Activated CD4-positive, alpha-beta memory T cell treated with anti-CD3 and anti-CD28 coated beads for 36 hours (primary cell): ENCODE results near the gene ITPR1. TPM values are rescaled to one million over a fixed set of nuclear protein-coding genes. Genes with fewer than 3 reads are reported as not detected.

ENCODE experiments used
- CTCF ChIA-PET: fragments of 350-600 bp; sonication (Branson Sonifier 250); formaldehyde crosslinking; loops from one replicate; lab custom pipeline; 2021; ENCODE audit warnings: antibody characterized with exemption, inconsistent platforms; lab: Charles Lee
- POLR2A ChIA-PET: fragments of 350-600 bp; sonication (Branson Sonifier 250); formaldehyde crosslinking; loops from one replicate; lab custom pipeline; 2021; ENCODE audit warnings: antibody characterized with exemption; lab: Charles Lee
- DNase-seq: peaks from one replicate; pipeline ENCODE4 v3.0.0-alpha.2; 2020
- H3K27ac Mint-ChIP-seq: one replicate; pipeline ENCODE4 v1.8.0; 2021; ENCODE audit warnings: mixed read lengths
- H3K27me3 Mint-ChIP-seq: one replicate; pipeline ENCODE4 v1.8.0; 2021; ENCODE audit warnings: mixed read lengths
- H3K36me3 Mint-ChIP-seq: one replicate; pipeline ENCODE4 v1.8.0; 2021; ENCODE audit warnings: mixed read lengths
- H3K4me1 Mint-ChIP-seq: one replicate; pipeline ENCODE4 v1.8.0; 2021; ENCODE audit warnings: low read depth, mixed read lengths
- H3K4me3 Mint-ChIP-seq: one replicate; pipeline ENCODE4 v1.8.0; 2021; ENCODE audit warnings: mild to moderate bottlenecking, mixed read lengths
- H3K9me3 Mint-ChIP-seq: one replicate; pipeline ENCODE4 v1.8.0; 2021; ENCODE audit warnings: mixed read lengths
- intact Hi-C: fragments of 100-400 bp; cut with micrococcal nuclease; formaldehyde crosslinking; loops from one replicate; pipeline ENCODE4 v1.15.1; 2023
- total RNA-seq, 2 experiments: library from RNA; stranded (reverse); gene quantifications; one replicate each; pipeline ENCODE4 v1.2.3, GENCODE V29; 2021

The ITPR1 gene
- total RNA-seq, 2 experiments from 2014 or later = 49.1 to 53.1 TPM

- ChIA-PET POLR2A (interaction anchor here (0.7 to 5.0 kb wide), 14 partner anchors 9 to 273 kb away, joined by 3 to 75 read pairs (median 14); partner anchors contain the start of gene BHLHE40), CTCF (interaction anchor here (0.8 to 5.4 kb wide), 16 partner anchors 9 to 176 kb away, joined by 3 to 33 read pairs (median 4); partner anchors contain the start of gene BHLHE40)
- intact Hi-C loops = loop anchor here (1.0 to 2.0 kb wide), 12 partner anchors 8 to 346 kb away; no protein-coding TSS in a partner anchor
- H3K27ac Mint-ChIP-seq = peak overlapping the region; percentile 88
- peak overlapping the region; percentile 53 for H3K4me3 Mint-ChIP-seq
- H3K9me3 Mint-ChIP-seq = no peaks in the 10 kb centered on the region
- H3K4me1 Mint-ChIP-seq = peaks cover 88% of the 10 kb centered on the region
- H3K36me3 Mint-ChIP-seq = no peaks in the 10 kb centered on the region
- H3K27me3 Mint-ChIP-seq = no peaks in the 10 kb centered on the region
- peak; percentile 80 for DNase-seq
Measured at GRCh38 chr3:4850211-4850927, 357.2 kb downstream of the ITPR1 start.

DNA sequence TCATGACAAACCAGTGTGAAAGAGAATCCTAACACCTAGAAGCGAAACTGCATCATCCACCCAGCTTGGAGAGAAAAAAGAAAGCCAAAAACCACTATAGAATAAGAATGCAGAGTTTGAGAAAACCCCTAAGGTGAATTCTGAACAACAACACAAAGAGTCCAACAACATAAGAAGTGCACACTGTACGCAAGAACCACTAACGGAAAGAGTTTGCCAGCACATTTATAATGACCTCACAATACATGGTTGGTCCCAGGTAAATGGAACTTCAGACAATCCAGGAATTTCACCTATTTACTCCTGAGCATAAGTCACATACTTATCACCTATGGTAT is 357.7 kb downstream of the ITPR1 start:
- ChIA-PET CTCF (interaction anchor here (0.8 to 5.4 kb wide), 9 partner anchors 9 to 140 kb away, joined by 3 to 33 read pairs (median 5); partner anchors contain the start of gene BHLHE40), POLR2A (interaction anchor here (1.0 to 5.0 kb wide), 14 partner anchors 9 to 273 kb away, joined by 3 to 75 read pairs (median 18); partner anchors contain the start of gene BHLHE40)
- Mint-ChIP-seq H3K9me3 (no peaks in the 10 kb centered on the region), H3K27me3 (no peaks in the 10 kb centered on the region), H3K4me1 (peaks cover 88% of the 10 kb centered on the region), H3K4me3 (peak overlapping the region; percentile 53), H3K36me3 (no peaks in the 10 kb centered on the region), H3K27ac (peak overlapping the region; percentile 88)
- peak; percentile 43 for DNase-seq
- intact Hi-C loops = loop anchor here (1.0 to 2.0 kb wide), 13 partner anchors 9 to 346 kb away; no protein-coding TSS in a partner anchor

- no peak for DNase-seq
- Mint-ChIP-seq H3K36me3 (no peaks in the 10 kb centered on the region), H3K27me3 (no peaks in the 10 kb centered on the region), H3K9me3 (no peaks in the 10 kb centered on the region), H3K4me3 (no peak overlapping the region), H3K27ac (peak overlapping the region; percentile 66), H3K4me1 (peaks cover 79% of the 10 kb centered on the region)
- intact Hi-C loops = no loop called here
- ChIA-PET POLR2A (interaction anchor here (0.9 to 5.0 kb wide), 2 partner anchors 125 to 174 kb away, joined by 4 to 75 read pairs; partner anchors contain the start of gene BHLHE40), CTCF (interaction anchor here (0.7 to 3.8 kb wide), 4 partner anchors 123 to 141 kb away, joined by 3 to 16 read pairs (median 3); no protein-coding TSS in a partner anchor)
Measured at GRCh38 chr3:4852780-4853748, 359.9 kb downstream of the ITPR1 start.

DNA sequence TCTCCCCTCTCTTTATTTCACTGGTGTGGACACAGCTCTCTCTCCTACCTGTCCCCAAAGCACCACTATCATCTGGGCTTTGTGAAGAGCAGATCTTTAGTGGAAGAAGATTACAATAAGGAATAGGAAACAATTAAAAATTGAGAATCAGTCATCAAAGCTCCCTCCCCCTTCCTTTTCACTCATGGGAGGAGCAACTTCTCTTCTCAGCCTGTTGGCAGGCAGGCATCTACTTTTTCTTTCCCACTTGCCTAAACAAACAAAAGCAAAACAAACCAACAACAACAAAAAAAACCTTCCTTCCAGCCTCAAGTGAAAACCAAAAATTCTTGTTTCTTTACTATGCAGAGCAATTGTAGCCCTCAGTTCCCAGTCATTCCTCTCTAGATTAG is 360.6 kb downstream of the ITPR1 start:
- intact Hi-C loops = no loop called here
- ChIA-PET CTCF (interaction anchor here (0.6 to 1.1 kb wide), 4 partner anchors 51 to 157 kb away, joined by 3 to 4 read pairs (median 3); no protein-coding TSS in a partner anchor), POLR2A (interaction anchor here (0.9 to 5.0 kb wide), 2 partner anchors 125 to 173 kb away, joined by 4 to 75 read pairs; partner anchors contain the start of gene BHLHE40)
- no peak overlapping the region for H3K4me3 Mint-ChIP-seq
- peaks cover 72% of the 10 kb centered on the region for H3K4me1 Mint-ChIP-seq
- H3K9me3 Mint-ChIP-seq = no peaks in the 10 kb centered on the region
- H3K27me3 Mint-ChIP-seq = no peaks in the 10 kb centered on the region
- no peaks in the 10 kb centered on the region for H3K36me3 Mint-ChIP-seq
- H3K27ac Mint-ChIP-seq = peak overlapping the region; percentile 66
- no peak for DNase-seq

DNA sequence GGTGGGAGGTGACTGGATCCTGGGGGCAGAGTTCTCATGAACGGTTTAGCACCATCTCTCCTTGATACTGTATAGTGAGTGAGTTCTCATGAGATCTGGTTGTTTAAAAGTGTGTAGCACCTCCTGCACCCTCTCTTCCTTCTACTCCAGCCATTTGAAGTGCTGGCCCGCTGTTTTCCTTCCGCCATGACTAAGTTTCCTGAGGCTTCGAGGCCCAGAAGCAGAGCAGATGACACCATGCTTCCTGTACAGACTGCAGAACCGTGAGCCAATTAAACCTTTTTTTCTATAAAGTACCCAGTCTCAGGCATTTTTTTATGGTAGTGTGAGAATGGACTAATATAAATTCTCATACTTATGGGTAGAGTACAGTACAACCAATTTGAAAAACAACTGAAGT is 362.5 kb downstream of the ITPR1 start:
- peak; percentile 36 for DNase-seq
- intact Hi-C loops = no loop called here
- peaks cover 5% of the 10 kb centered on the region for H3K9me3 Mint-ChIP-seq
- ChIA-PET POLR2A (no interaction called here), CTCF (interaction anchor here (0.6 to 1.0 kb wide), 2 partner anchors 117 to 134 kb away, joined by 3 read pairs; no protein-coding TSS in a partner anchor)
- peak overlapping the region; percentile 3 for H3K27ac Mint-ChIP-seq
- H3K4me1 Mint-ChIP-seq = peaks cover 54% of the 10 kb centered on the region
- H3K36me3 Mint-ChIP-seq = peaks cover 3% of the 10 kb centered on the region
- H3K27me3 Mint-ChIP-seq = no peaks in the 10 kb centered on the region
- no peak overlapping the region for H3K4me3 Mint-ChIP-seq

GRCh38 chr3:4856136-4856535 is 363.0 kb downstream of the ITPR1 start:
- peak overlapping the region; percentile 3 for H3K27ac Mint-ChIP-seq
- peaks cover 4% of the 10 kb centered on the region for H3K36me3 Mint-ChIP-seq
- no peak for DNase-seq
- intact Hi-C loops = no loop called here
- ChIA-PET CTCF (interaction anchor here (1.0 kb wide), 1 partner anchor 116 kb away, joined by 3 read pairs; no protein-coding TSS in a partner anchor), POLR2A (no interaction called here)
- peaks cover 49% of the 10 kb centered on the region for H3K4me1 Mint-ChIP-seq
- no peak overlapping the region for H3K4me3 Mint-ChIP-seq
- H3K9me3 Mint-ChIP-seq = peaks cover 9% of the 10 kb centered on the region
- no peaks in the 10 kb centered on the region for H3K27me3 Mint-ChIP-seq

DNA sequence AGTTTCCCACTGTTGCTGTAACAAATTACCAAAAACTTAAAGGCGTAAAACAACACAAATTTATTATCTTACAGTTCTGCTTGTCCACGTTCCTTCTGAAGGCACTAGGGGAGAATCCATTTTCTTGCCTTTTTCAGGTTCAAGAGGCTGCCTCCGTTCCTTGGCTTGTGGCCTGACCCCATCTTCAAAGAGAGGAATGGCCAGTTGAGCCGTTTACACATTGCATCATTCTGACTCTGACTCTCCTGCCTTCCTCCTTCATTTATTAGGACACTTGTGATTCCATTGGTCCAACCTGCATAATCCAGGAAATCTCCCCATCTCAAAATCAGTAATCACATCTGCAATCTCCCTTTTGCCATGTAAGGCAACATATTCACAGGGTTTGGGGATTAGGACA is 363.4 kb downstream of the ITPR1 start:
- H3K4me1 Mint-ChIP-seq = peaks cover 45% of the 10 kb centered on the region
- peaks cover 7% of the 10 kb centered on the region for H3K36me3 Mint-ChIP-seq
- ChIA-PET CTCF (interaction anchor here (1.0 kb wide), 1 partner anchor 116 kb away, joined by 3 read pairs; no protein-coding TSS in a partner anchor), POLR2A (no interaction called here)
- no peaks in the 10 kb centered on the region for H3K27me3 Mint-ChIP-seq
- no peak overlapping the region for H3K4me3 Mint-ChIP-seq
- DNase-seq = no peak
- H3K27ac Mint-ChIP-seq = peak overlapping the region; percentile 3
- peaks cover 13% of the 10 kb centered on the region for H3K9me3 Mint-ChIP-seq
- intact Hi-C loops = no loop called here

DNA sequence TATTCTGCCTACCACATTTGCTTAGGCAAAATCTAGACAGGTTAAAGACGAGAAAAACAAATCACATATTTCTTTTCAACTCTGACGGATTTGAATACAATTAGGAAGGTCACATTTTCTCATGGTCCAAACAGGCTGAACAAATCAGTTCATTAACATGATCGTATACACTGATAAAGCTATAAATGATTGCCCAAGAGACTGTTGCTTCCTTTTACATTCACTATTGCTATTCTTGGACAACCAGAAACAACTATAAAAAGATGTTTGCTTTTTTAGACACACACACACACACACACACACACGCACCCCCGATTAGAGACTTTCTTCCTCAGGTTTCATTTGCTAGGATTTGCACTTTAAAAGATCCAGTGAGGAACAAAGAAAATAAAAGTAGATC is 363.8 kb downstream of the ITPR1 start:
- peaks cover 10% of the 10 kb centered on the region for H3K36me3 Mint-ChIP-seq
- CTCF ChIA-PET = no interaction called here

GRCh38 chr3:4859788-4860187 is 366.6 kb downstream of the ITPR1 start:
- peaks cover 21% of the 10 kb centered on the region for H3K9me3 Mint-ChIP-seq
- H3K36me3 Mint-ChIP-seq = peaks cover 26% of the 10 kb centered on the region
- H3K27me3 Mint-ChIP-seq = no peaks in the 10 kb centered on the region
- H3K27ac Mint-ChIP-seq = no peak overlapping the region
- intact Hi-C loops = no loop called here
- peaks cover 27% of the 10 kb centered on the region for H3K4me1 Mint-ChIP-seq
- POLR2A ChIA-PET = no interaction called here
- no peak overlapping the region for H3K4me3 Mint-ChIP-seq
- CTCF ChIA-PET = no interaction called here
- no peak for DNase-seq

More for the DNA sequence above, 363.8 kb downstream of the ITPR1 start:
- Mint-ChIP-seq H3K9me3 (peaks cover 18% of the 10 kb centered on the region), H3K27me3 (no peaks in the 10 kb centered on the region), H3K27ac (no peak overlapping the region), H3K4me1 (peaks cover 41% of the 10 kb centered on the region), H3K4me3 (no peak overlapping the region)
- no peak for DNase-seq
- intact Hi-C loops = no loop called here
- POLR2A ChIA-PET = no interaction called here

- peaks cover 26% of the 10 kb centered on the region for H3K36me3 Mint-ChIP-seq
- no peak overlapping the region for H3K27ac Mint-ChIP-seq
- H3K27me3 Mint-ChIP-seq = no peaks in the 10 kb centered on the region
Measured at GRCh38 chr3:4862973-4863372, 369.8 kb downstream of the ITPR1 start.

GRCh38 chr3:4864503-4864902 is 371.4 kb downstream of the ITPR1 start:
- H3K4me3 Mint-ChIP-seq = no peak overlapping the region
- peaks cover 33% of the 10 kb centered on the region for H3K4me1 Mint-ChIP-seq
- POLR2A ChIA-PET = no interaction called here
- H3K27ac Mint-ChIP-seq = no peak overlapping the region
- peaks cover 26% of the 10 kb centered on the region for H3K36me3 Mint-ChIP-seq
- CTCF ChIA-PET = no interaction called here
- no peaks in the 10 kb centered on the region for H3K27me3 Mint-ChIP-seq
- H3K9me3 Mint-ChIP-seq = peaks cover 21% of the 10 kb centered on the region
- intact Hi-C loops = no loop called here
- DNase-seq = no peak

More at GRCh38 chr3:4862973-4863372, 369.8 kb downstream of the ITPR1 start:
- ChIA-PET POLR2A (no interaction called here), CTCF (no interaction called here)
- no peak overlapping the region for H3K4me3 Mint-ChIP-seq
- DNase-seq = no peak
- H3K4me1 Mint-ChIP-seq = peaks cover 27% of the 10 kb centered on the region
- intact Hi-C loops = no loop called here
- H3K9me3 Mint-ChIP-seq = peaks cover 21% of the 10 kb centered on the region
